HG02852 (cell line): ENCODE data around the gene SLC22A23.

Experiments
- ATAC-seq: cut with Tn5 transposase; IDR thresholded peaks from one replicate; pipeline ENCODE4 v1.9.1; 2021; ENCODE audit warnings: mild to moderate bottlenecking, moderate library complexity; ENCODE audit not compliant: unreplicated experiment

Gene SLC22A23

DNA sequence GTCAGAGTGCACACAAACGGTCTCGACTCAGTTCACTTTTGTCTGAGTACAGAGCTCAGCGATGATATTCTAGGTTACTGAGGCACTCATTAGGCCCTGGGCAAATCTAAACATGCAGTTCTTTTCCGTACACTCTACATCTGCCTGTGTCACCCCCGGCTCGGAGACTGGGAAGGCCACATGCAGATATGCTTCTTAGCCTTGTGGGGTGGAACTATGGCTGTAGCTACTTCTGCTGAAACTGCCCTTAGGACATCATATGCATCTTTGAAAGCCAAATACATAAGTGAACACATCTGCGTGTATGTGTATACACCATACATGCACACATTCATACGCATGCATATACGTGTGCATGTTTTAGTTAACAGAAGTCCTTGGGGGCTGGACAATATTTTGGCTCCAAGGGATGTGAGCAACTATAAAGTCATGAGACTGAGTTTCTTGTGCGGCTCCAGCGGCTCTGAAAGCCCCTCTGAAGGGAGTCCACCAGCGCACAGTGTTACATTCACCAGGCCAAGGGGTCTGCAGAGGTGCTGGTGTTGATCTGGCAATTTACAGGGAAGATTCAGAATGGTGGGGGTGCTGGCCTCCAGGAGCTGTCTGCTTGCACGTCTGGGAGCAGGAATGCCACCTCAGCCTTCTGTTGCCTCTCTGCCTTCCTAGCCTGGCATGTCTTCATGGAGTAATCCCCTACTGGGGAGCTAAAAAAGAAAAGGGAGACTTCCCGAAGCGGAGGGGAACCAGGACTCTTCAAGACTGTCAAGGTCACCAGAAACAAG is 166.5 kb downstream of the SLC22A23 start:
- no peak for ATAC-seq

DNA sequence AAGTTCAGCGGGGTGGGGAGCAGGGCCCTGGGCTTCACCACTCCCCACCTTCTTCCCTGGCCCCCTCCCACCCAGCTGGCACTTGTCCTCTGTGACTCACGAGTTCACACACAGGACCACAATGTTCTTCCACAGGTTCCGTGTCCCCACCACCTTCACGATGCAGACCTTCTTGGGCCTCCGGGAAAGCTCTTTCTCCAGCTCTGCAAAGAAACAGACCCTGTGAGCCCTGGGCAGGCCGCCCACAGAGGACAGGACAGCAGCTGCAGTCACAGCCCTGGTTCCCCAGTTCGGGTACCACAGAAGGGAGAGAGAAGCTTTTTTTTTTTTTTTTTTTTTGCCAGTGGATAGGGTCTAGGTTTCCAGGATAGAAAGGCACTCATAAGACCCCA is 167.2 kb downstream of the SLC22A23 start:
- no peak for ATAC-seq

DNA sequence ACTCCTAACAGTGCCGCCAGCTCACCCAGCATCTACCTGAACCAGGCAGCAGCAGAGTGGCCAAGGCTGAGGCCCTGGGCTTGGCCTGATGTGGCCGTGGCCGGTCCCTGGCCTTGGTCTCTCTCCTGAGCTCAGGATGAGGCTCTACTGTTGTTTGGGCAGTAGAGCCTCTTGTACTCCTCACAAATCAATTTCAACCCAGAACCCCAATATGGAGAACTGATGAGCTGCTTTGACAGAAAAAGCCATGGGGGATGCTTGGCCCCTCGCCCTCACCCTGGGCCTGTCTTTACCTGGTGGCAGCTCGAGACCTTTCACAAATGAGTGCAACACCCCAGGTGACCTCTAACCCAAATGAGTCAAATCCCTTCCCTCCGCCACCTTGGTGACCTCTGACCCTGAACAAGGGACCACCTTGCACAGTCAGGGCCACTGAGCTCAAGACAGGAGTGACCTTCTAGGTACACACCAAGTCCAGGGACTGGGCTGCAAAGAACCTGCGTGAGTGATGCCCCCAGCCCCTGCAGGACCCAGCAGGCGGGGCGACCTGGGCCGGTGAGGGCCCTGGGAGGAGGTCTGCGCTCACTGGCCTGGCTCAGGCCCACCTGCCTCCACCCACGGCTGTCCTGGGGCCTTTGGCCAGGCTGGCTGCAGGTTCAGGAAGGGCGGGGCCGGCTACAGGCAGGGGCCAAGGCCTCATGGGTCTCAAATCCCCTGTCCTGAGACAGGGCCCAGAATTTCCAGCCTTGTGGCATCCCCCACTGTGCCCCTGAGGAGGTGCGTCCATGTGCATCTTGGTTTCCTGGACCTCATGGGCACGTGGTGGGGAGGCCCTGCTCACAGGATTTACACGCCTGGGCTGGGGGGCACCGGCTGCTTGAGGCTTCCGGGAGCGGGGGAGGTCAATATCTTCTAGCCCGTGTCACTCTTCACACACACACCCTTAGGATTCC is 167.9 kb downstream of the SLC22A23 start:
- ATAC-seq: no peak

DNA sequence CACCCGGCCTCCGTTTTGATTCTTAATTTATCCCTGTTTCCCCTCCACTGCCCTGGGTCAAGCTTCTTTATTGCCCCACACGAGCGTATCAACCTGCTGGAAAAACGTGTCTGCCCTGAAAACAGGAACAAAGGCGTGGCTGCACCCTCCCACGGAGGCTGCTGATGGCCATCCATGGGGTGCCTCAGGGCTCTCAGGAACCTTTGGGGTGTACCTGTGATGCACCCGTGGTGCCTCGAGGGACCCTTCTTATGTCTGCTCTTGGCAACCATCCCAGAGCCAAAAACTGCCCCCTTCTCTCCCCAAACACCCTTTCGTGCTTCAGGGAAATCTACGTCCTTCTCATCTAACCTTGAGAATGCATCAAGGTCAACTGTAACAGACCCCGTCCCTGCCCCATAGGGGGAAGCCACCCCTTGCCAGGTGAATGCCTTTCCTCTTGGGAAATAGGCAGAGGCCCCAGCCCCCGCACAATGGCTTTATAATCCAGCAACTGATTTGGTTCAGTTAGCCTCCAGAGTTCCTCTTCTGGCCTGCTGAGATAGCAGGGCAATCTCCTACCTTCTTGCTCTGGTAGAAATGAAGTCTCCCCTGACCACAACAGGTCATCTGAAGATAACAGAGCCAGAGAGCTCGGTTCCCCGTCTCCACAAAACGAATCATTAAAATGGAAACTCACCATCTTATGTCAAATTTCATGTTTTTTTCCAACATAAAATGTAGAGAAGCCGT is 168.7 kb downstream of the SLC22A23 start:
- no peak for ATAC-seq

DNA sequence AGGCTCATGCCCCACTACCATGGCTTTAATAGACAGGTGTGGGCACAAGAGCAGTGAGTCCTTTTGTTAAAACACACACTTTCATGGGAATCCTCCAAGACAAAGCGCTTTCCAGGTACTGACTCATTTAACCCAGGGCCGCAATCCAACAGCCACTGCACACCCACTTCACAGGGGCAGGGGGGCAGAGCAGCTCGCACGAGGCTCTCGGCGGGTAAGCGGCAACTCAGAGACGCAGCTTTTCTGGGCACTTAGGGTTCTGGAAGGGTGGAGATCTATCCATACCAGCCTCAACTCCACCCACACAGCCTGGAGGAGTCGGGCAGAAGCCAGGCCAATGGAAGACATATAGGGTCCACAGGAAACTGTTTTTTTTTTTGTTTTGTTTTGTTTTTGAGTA is 169.5 kb downstream of the SLC22A23 start:
- no peak for ATAC-seq

DNA sequence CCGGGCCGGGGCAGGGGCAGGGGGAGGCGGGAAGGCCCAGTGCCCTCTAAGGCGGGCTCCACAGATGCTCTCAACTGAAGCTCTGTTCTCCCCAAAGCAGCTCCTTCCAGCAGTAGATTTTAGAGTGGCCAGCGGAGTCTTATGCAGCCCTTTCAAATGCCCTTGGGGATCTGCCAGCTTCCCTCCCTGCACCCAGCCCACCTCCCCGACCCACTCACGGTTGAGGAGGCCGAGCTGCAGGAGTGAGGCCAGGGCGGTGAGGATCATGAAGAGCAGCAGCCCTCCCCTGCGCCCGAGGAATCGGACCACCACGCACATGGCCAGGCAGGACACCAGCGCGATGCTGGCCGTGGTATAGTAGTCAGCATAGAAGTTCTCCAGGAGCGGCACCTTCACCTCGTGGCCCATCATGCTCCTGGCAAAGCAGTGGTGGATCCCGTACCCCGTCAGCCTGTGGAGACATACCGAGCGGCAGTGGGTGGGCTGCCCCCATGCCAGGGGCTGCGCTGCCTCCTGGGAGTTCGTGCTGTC is 170.1 kb downstream of the SLC22A23 start:
- no peak for ATAC-seq

DNA sequence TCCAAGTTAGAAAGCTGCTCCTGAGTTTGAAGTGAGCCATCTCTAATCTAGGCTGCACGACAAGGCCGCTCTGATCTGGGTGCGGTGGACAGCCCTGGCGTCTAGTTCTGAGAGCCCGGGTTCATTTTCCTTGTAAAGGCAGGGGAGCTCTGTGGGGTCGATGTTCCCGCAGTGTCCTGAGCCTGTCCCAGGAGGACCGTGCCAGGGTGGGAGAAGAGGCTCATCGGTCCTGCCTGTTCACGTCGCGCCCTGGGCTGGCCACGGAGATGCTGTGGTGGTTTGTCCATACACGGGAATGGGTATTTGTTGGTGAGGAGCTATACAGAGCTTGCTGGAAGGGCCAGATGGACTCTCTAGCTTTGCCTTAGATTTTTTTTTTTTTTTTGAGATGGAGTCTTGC is 171.1 kb downstream of the SLC22A23 start:
- no peak for ATAC-seq

DNA sequence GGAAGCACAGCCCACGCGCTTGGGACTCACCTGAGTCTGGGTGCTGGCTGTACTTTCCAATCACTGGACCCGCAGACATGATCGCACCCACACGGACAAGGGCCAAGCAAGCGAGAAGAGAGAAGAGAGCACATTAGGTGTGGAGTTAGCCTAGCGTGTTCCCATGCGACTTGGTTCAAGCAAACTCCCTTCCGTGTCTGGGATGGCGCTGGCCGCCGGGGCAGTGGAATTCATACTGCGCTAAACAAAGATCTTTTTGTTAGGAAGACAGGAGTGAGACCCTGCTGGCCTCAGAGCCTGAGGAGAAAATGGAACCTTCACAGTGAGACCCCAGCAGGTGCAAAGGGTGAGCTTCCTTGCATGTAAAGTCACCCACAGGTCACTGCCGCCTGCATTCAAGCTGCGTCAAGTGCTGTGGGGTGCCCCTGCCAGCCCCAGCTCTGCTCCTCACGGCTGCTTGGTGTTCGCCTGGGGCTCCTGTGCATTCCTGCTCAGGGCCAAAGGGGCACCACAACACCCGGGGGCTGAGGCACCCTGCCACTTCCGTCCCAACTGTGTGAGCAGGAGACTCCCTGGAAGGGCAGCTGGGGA is 171.7 kb downstream of the SLC22A23 start:
- no peak for ATAC-seq

DNA sequence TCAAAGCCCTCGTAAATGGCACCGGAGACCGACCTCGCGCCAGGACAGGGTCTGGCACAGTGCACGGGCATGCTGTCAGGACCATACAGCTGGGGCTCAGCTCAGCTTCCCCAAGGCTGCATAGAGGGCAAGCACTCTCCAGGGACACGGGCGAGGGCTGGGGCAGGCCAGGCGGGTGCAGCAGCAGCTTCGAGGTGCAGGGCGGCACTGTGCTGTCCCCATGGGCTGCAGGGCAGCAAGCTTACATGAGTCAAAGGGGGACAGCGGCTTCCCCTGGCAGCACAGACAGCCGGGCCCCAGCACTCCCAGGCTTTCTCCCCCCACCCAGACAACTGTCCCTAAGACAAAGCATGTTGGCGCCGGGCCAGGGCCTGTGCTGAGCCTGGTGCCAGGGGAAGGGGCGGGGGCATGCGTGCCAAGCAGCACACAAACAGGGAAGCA is 172.4 kb downstream of the SLC22A23 start:
- ATAC-seq: no peak

DNA sequence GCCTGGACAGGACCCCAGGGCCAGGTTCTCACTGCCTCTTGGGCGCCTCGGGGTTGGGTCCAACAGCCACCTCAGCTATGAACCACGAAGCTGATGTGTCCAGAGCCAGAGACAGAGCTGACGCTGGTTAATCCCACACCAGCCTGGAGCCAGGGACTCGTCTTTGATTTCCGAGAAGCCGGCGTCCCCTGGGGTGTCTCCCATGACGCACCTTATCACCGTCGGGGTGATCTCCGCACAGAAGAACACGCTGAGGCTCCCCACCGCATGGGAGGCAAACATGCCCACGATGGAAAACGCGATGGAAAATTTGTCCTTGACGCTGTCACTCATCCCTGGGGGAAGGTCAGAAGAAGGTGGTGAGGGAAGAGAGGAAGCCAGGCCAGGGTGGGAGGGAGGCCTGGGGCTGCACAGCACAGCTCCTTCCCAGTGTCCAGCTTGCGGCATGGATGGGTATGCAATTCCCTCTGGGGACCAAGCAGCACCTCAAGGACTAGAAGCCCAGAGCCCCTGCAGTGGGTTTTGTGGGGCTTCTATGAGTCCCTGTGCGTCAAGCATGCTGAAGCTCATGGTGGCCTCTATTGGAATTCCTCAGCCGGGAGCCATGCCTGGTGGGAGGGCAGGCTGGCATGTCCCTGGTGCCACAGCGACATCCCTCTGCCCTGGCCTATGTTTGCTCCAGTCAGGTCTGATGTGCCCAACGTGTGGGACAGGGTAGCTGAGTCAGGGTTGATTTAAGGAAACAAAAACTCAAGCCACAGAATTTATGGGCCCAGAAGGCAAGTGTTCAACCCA is 173.0 kb downstream of the SLC22A23 start:
- ATAC-seq: no peak

DNA sequence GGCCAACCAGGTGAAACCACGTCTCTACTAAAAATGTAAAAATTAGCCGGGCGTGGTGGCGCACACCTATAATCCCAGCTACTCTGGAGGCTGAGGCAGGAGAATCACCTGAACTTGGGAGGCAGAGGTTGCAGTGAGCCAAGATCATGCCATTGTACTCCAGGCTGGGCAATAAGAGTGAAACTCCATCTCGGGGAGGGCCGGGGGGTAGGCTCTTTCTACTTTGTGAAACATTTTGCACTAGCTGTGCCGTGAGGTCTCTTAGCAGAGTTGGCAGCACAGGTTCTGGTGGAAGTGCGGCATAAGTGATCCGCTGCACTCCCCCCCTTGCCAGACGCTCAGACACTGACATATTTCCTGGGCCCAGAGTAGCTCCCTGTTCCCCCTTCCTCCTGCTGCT is 173.6 kb downstream of the SLC22A23 start:
- ATAC-seq: no peak

DNA sequence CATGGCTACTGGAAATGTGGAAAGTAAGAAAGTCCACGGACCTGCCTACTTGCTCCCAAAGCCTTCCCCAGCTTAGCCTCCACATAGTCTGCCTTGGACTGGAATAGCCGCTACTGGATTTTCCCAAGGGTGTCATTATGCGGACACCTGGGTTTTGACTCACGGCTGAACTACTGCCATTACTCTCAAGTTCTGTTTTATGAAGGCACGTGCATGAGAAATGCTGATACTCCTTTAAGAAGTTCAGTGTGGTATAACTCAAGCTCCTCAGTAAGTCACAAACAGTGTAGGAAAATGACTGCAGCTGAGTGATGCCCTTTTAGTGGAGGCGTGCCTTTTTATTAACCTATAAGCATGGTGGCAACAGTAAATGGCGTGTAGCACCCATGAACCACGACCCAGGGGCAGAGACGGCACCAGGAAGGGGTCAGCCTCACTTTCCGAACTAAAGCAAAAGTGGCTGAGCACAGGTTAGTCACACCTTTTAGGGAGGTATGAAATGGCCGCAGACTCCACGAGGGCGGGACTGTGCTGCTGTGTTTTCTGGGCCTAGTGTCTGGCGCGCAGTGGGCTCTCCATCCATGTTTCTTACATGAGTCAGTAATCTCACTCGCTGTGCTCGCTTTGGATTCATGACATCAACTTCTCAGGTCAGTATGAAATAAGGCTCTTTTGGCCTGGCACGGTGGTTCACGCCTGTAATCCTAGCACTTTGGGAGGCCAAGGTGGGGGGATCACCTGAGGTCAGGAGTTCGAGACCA is 174.2 kb downstream of the SLC22A23 start:
- ATAC-seq: no peak

DNA sequence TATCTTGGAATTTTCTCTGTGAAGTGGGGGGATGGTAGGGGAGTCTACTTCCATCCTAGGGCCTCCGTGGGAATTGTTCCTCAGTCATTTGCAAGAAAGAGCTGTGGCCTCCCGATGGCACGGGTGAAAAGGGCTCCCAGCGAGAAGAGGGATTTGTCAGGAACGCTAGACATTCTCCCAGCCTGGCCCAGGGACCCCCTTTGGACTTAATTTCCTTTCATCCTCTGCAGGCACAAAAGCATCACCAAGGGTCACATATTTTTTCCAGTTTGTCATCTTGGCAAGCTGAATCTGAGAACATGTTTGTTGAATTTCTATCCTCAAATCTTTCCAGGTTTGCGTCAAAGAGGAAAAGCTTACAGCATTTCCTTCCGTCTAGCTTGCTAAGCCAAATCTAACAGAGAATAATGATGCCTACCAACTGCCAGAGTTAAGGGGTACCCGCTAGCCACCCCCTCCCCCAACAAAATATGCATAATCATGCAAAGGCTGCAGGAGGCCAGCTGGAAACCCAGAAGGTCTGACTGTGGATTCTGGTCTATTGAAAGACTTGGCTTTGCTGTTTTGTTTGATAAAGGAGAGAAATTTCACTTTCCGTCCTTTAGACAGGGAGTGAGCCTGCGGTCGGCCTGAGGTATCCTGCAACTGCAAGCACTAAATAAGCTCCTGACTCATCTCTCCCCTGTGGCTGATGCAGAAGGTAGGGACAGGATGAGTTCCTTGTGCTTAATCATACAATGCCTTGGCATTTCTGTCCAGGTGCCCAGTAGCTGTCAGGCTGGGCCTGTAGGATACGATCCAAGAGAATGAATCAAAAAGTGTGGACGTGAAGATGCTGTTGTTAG is 175.0 kb downstream of the SLC22A23 start:
- no peak for ATAC-seq

DNA sequence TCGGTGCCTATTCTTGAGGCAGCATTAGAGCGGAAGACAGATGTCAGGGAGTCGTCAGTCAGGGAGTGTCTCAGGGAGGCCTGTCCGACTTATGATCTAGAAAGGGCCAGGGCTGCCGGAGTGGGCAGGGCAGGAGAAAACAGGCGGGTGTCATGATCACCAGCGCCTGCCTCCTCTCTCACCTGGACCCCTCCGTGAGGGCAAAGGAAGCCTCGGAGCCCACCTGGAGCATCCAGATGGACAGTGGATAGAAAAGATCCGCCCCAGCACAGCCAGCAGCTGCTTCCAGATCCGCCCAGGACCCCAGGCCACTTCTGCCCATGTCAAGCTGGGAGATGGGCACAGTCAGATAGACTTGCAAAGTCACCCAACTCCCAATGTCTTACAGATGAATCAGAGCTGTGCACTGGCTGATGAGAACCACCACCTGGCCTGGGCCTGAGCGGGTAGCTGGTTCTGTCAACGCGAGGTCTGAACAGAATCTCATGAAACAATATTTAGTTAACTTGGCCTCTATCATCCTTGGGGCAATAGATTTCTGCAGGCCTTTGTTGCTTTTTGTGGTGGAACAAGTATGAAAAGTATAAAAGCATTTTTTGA is 175.9 kb downstream of the SLC22A23 start:
- no peak for ATAC-seq

DNA sequence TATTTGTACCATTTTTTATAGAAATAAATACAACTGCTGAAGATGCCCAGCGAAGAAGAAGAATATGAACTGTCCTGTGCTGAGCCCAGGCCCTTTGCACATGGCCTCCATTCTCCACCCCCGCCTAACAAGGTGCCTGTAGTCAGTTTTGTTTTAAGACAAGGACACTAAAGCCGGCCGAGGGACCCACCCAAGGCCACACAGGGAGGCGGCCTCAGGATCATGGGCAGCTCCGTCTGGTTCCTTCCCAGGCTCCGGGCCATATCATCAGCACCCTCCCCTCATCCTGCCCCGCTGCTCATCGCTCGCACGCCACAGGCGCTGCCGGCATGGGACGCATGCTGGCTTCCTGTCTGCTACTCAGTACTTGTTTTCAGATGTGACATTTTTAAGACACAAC is 176.8 kb downstream of the SLC22A23 start:
- ATAC-seq: no peak

DNA sequence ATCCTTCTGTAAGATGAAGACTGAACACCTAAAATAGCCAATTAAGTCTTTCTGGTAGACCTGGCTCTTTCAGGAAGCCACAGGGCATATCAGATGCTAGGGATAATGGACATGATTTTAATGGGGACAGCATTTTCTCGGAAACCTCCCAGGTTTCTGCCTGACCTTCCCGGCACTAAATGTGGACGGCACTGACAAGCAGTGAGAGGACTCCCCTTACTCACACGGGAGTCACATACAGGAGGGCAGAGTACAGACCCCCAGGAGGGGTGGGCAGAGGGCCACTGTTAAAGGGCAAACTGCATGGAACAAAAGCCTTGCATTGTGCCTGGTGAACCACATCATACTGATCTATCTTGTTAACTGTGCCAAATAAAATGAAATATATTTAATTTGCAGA is 178.2 kb downstream of the SLC22A23 start:
- no peak for ATAC-seq

DNA sequence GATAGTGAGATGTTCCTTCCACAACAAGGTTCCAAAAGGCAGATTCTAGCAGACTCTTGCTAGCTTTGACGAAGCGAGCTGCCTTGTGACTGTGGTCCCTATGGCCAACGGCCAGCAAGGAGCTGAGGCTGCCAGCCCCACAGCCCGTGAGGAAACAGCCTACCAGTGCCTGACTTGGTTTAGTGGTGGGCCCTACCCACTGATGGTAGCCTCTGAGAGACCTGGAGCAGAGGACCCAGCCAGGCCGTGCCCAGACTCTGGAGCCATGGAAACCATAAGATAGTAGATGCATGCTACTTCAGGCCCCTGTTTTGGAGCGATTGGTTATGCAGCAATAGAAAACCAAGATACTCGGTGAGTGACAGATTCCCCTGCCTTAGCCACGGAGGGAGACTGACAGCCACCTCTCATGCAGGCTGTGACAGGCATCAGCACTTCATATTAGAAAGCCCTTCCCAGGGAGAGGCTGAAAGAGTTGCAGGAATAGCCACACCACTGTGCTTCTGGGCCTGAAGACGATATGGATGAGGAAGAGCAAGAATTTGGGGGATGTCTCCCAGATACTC is 178.9 kb downstream of the SLC22A23 start:
- ATAC-seq: no peak

DNA sequence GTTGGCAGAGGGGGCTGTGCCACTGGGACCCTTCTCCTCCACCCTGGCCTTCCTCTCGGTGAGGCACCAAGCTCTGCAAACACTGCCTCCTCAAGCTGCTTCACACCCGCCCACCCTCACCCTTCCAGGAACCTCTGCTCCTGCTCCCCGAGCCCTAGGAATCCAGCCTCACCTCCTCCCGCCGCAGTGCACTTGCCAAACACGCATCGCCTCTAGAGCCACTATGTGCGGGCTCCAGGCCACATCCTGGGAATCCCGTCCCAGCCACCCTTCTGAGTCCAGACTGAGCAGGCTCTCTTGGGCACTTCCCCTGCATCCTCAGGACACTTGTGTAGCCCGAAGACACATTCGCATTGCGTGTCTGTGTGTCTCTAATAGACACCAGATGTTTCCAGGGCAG is 179.6 kb downstream of the SLC22A23 start:
- no peak for ATAC-seq
